ENCODE data around the gene PXDC1.
A peak's percentile ranks its signal among the peaks of the same experiment; 100 is the strongest.
"Not testable (repeated sequence)": the region's sequence is repeated elsewhere in the genome, so short reads cannot be mapped to it uniquely, and the experiment has no call there.

PXDC1 gene

GRCh38 chr6:3708540-3708939 is 43.0 kb downstream of the PXDC1 start:
- DNase-seq (ENCODE audit: low read depth): no peak

- no peak for DNase-seq (ENCODE audit: low read depth)
These were observed 43.6 kb downstream of the PXDC1 start for GRCh38 chr6:3707751-3708412.

GRCh38 chr6:3707024-3707423 is 44.5 kb downstream of the PXDC1 start:
- DNase-seq (ENCODE audit: low read depth): no peak

- no peak for DNase-seq (ENCODE audit: low read depth)
These were observed 45.0 kb downstream of the PXDC1 start for GRCh38 chr6:3706547-3706946.

- DNase-seq (ENCODE audit: low read depth): no peak
These were observed 49.9 kb downstream of the PXDC1 start for GRCh38 chr6:3701631-3702030.

- no peak for DNase-seq (ENCODE audit: low read depth)
These were observed 52.3 kb downstream of the PXDC1 start for GRCh38 chr6:3699231-3699630.

GRCh38 chr6:3698021-3698420 is 53.5 kb downstream of the PXDC1 start:
- DNase-seq (ENCODE audit: low read depth): no peak

- peak; percentile 87 for DNase-seq (ENCODE audit: low read depth)
These were observed 53.9 kb downstream of the PXDC1 start for GRCh38 chr6:3697609-3698008.

GRCh38 chr6:3696525-3697088 is 54.9 kb downstream of the PXDC1 start:
- no peak for DNase-seq (ENCODE audit: low read depth)

GRCh38 chr6:3695065-3695817 is 56.3 kb downstream of the PXDC1 start:
- DNase-seq (ENCODE audit: low read depth): no peak

GRCh38 chr6:3693831-3694230 is 57.7 kb downstream of the PXDC1 start:
- DNase-seq (ENCODE audit: low read depth): no peak

- no peak for DNase-seq (ENCODE audit: low read depth)
These were observed 61.0 kb downstream of the PXDC1 start for GRCh38 chr6:3690506-3690905.

GRCh38 chr6:3687847-3688246 is 63.7 kb downstream of the PXDC1 start:
- no peak for DNase-seq (ENCODE audit: low read depth)

GRCh38 chr6:3683331-3683730 is 68.2 kb downstream of the PXDC1 start:
- DNase-seq (ENCODE audit: low read depth): no peak

GRCh38 chr6:3678946-3679345 is 72.6 kb downstream of the PXDC1 start:
- DNase-seq (ENCODE audit: low read depth): no peak

GRCh38 chr6:3677751-3678150 is 73.8 kb downstream of the PXDC1 start:
- DNase-seq (ENCODE audit: low read depth): not testable (repeated sequence)

GRCh38 chr6:3677351-3677750 is 74.2 kb downstream of the PXDC1 start:
- not testable (repeated sequence) for DNase-seq (ENCODE audit: low read depth)

Data from GM04503 (cell line).